Activated CD4-positive, alpha-beta T cell treated with anti-CD3 and anti-CD28 coated beads, Interleukin-2, amount 10 ng/mL, durations not matched to agents 7 days and 5 days (primary cell): ENCODE results near the gene CYP2U1. TPM values are rescaled to one million over a fixed set of nuclear protein-coding genes. Genes with fewer than 3 reads are reported as not detected.
"Not testable (repeated sequence)": the region's sequence is repeated elsewhere in the genome, so short reads cannot be mapped to it uniquely, and the experiment has no call there.

Source experiments
- CTCF ChIA-PET: fragments of 350-600 bp; sonication (Branson Sonifier 250); formaldehyde crosslinking; loops from one replicate; lab custom pipeline; 2021; ENCODE audit warnings: antibody characterized with exemption; lab: Charles Lee
- POLR2A ChIA-PET: fragments of 350-600 bp; sonication (Branson Sonifier 250); formaldehyde crosslinking; loops from one replicate; lab custom pipeline; 2021; ENCODE audit warnings: antibody characterized with exemption; lab: Charles Lee
- DNase-seq: peaks from one replicate; pipeline ENCODE4 v3.0.0-alpha.2; 2020
- H3K27ac Mint-ChIP-seq: one replicate; pipeline ENCODE4 v1.8.0; 2021; ENCODE audit warnings: mild to moderate bottlenecking, moderate library complexity, mixed read lengths
- H3K27me3 Mint-ChIP-seq: one replicate; pipeline ENCODE4 v1.8.0; 2021; ENCODE audit warnings: mixed read lengths
- H3K36me3 Mint-ChIP-seq: one replicate; pipeline ENCODE4 v1.8.0; 2021; ENCODE audit warnings: low read depth, mixed read lengths
- H3K4me1 Mint-ChIP-seq: one replicate; pipeline ENCODE4 v1.8.0; 2021; ENCODE audit warnings: mixed read lengths
- H3K4me3 Mint-ChIP-seq: one replicate; pipeline ENCODE4 v1.8.0; 2021; ENCODE audit warnings: mild to moderate bottlenecking, moderate library complexity, mixed read lengths
- H3K9me3 Mint-ChIP-seq: one replicate; pipeline ENCODE4 v1.8.0; 2021; ENCODE audit warnings: mixed read lengths
- total RNA-seq, 2 experiments: library from RNA; stranded (reverse); gene quantifications; one replicate each; pipeline ENCODE4 v1.2.3, GENCODE V29; 2021

The CYP2U1 gene
- total RNA-seq, 2 experiments from 2014 or later: 3.6 to 3.8 TPM

- POLR2A ChIA-PET: no interaction called here
- CTCF ChIA-PET: interaction anchor here (1.1 kb wide), 1 partner anchor 23 kb away, joined by 3 read pairs; no protein-coding TSS in a partner anchor
- no peaks in the 10 kb centered on the region for H3K27me3 Mint-ChIP-seq
- H3K36me3 Mint-ChIP-seq: peaks cover 11% of the 10 kb centered on the region
- H3K4me1 Mint-ChIP-seq: peaks cover 27% of the 10 kb centered on the region
- DNase-seq: peak; percentile 28
- H3K9me3 Mint-ChIP-seq: peaks cover 2% of the 10 kb centered on the region
- H3K27ac Mint-ChIP-seq: peak overlapping the region; percentile 79
- peak overlapping the region; percentile 76 for H3K4me3 Mint-ChIP-seq
These were observed 499 bp downstream of the CYP2U1 start for GRCh38 chr4:107931775-107932321.

- no peak overlapping the region for H3K4me3 Mint-ChIP-seq
- DNase-seq: no peak
- CTCF ChIA-PET: no interaction called here
- POLR2A ChIA-PET: no interaction called here
- H3K4me1 Mint-ChIP-seq: peaks cover 34% of the 10 kb centered on the region
- H3K27me3 Mint-ChIP-seq: no peaks in the 10 kb centered on the region
- H3K27ac Mint-ChIP-seq: no peak overlapping the region
- H3K36me3 Mint-ChIP-seq: peaks cover 16% of the 10 kb centered on the region
- peaks cover 2% of the 10 kb centered on the region for H3K9me3 Mint-ChIP-seq
These were observed 3.9 kb downstream of the CYP2U1 start for GRCh38 chr4:107935246-107935645.

GRCh38 chr4:107937040-107937439, 5.7 kb downstream of the CYP2U1 start:
- H3K9me3 Mint-ChIP-seq: peaks cover 2% of the 10 kb centered on the region
- ChIA-PET CTCF (no interaction called here), POLR2A (no interaction called here)
- peak overlapping the region; percentile 1 for H3K4me3 Mint-ChIP-seq
- peaks cover 27% of the 10 kb centered on the region for H3K4me1 Mint-ChIP-seq
- H3K27me3 Mint-ChIP-seq: no peaks in the 10 kb centered on the region
- no peak for DNase-seq
- peak overlapping the region; percentile 43 for H3K27ac Mint-ChIP-seq
- peaks cover 16% of the 10 kb centered on the region for H3K36me3 Mint-ChIP-seq

- peaks cover 2% of the 10 kb centered on the region for H3K9me3 Mint-ChIP-seq
- ChIA-PET POLR2A (no interaction called here), CTCF (no interaction called here)
- no peaks in the 10 kb centered on the region for H3K27me3 Mint-ChIP-seq
- no peak overlapping the region for H3K27ac Mint-ChIP-seq
- H3K4me3 Mint-ChIP-seq: no peak overlapping the region
- no peak for DNase-seq
- peaks cover 16% of the 10 kb centered on the region for H3K36me3 Mint-ChIP-seq
- peaks cover 17% of the 10 kb centered on the region for H3K4me1 Mint-ChIP-seq
These were observed 8.0 kb downstream of the CYP2U1 start for GRCh38 chr4:107939307-107939706.

GRCh38 chr4:107945809-107946208, 14.5 kb downstream of the CYP2U1 start:
- CTCF ChIA-PET: no interaction called here
- no peak for DNase-seq
- H3K4me1 Mint-ChIP-seq: no peaks in the 10 kb centered on the region
- H3K4me3 Mint-ChIP-seq: no peak overlapping the region
- H3K9me3 Mint-ChIP-seq: no peaks in the 10 kb centered on the region
- H3K27ac Mint-ChIP-seq: no peak overlapping the region
- POLR2A ChIA-PET: no interaction called here
- H3K27me3 Mint-ChIP-seq: no peaks in the 10 kb centered on the region
- peaks cover 13% of the 10 kb centered on the region for H3K36me3 Mint-ChIP-seq

- ChIA-PET POLR2A (no interaction called here), CTCF (no interaction called here)
- no peak for DNase-seq
- H3K4me3 Mint-ChIP-seq: no peak overlapping the region
- H3K27me3 Mint-ChIP-seq: no peaks in the 10 kb centered on the region
- H3K27ac Mint-ChIP-seq: no peak overlapping the region
- H3K4me1 Mint-ChIP-seq: no peaks in the 10 kb centered on the region
- H3K9me3 Mint-ChIP-seq: peaks cover 7% of the 10 kb centered on the region
- peaks cover 10% of the 10 kb centered on the region for H3K36me3 Mint-ChIP-seq
These were observed 19.6 kb downstream of the CYP2U1 start for GRCh38 chr4:107950746-107951540.

- Mint-ChIP-seq H3K36me3 (peaks cover 16% of the 10 kb centered on the region), H3K9me3 (peaks cover 13% of the 10 kb centered on the region), H3K4me1 (no peaks in the 10 kb centered on the region), H3K27me3 (no peaks in the 10 kb centered on the region), H3K4me3 (no peak overlapping the region), H3K27ac (no peak overlapping the region)
- DNase-seq: no peak
- CTCF ChIA-PET: no interaction called here
- POLR2A ChIA-PET: no interaction called here
These were observed 20.2 kb downstream of the CYP2U1 start for GRCh38 chr4:107951551-107951950.

GRCh38 chr4:107956011-107956410, 24.7 kb downstream of the CYP2U1 start:
- DNase-seq: no peak
- Mint-ChIP-seq H3K27ac (no peak overlapping the region), H3K36me3 (peaks cover 13% of the 10 kb centered on the region), H3K27me3 (peaks cover 2% of the 10 kb centered on the region), H3K9me3 (peaks cover 31% of the 10 kb centered on the region), H3K4me1 (no peaks in the 10 kb centered on the region), H3K4me3 (no peak overlapping the region)
- ChIA-PET POLR2A (no interaction called here), CTCF (no interaction called here)

- Mint-ChIP-seq H3K4me1 (no peaks in the 10 kb centered on the region), H3K27me3 (no peaks in the 10 kb centered on the region), H3K9me3 (peaks cover under 1% of the 10 kb centered on the region), H3K36me3 (no peaks in the 10 kb centered on the region), H3K4me3 (no peak overlapping the region), H3K27ac (no peak overlapping the region)
- no peak for DNase-seq
- CTCF ChIA-PET: no interaction called here
- POLR2A ChIA-PET: no interaction called here
These were observed 35.6 kb downstream of the CYP2U1 start for GRCh38 chr4:107966903-107967302.

- CTCF ChIA-PET, H3K4me3 Mint-ChIP-seq, H3K27me3 Mint-ChIP-seq, H3K27ac Mint-ChIP-seq, H3K9me3 Mint-ChIP-seq, POLR2A ChIA-PET, H3K36me3 Mint-ChIP-seq, H3K4me1 Mint-ChIP-seq, DNase-seq: not testable (repeated sequence)
These were observed 36.2 kb downstream of the CYP2U1 start for GRCh38 chr4:107967519-107967918.

GRCh38 chr4:107967921-107968320, 36.6 kb downstream of the CYP2U1 start:
- H3K4me3 Mint-ChIP-seq, POLR2A ChIA-PET, H3K27ac Mint-ChIP-seq, CTCF ChIA-PET, H3K36me3 Mint-ChIP-seq, H3K27me3 Mint-ChIP-seq, H3K9me3 Mint-ChIP-seq, DNase-seq, H3K4me1 Mint-ChIP-seq: not testable (repeated sequence)

- H3K27me3 Mint-ChIP-seq: no peaks in the 10 kb centered on the region
- ChIA-PET CTCF (interaction anchor here (1.1 kb wide), 1 partner anchor 20 kb away, joined by 4 read pairs; no protein-coding TSS in a partner anchor), POLR2A (no interaction called here)
- H3K27ac Mint-ChIP-seq: no peak overlapping the region
- H3K4me1 Mint-ChIP-seq: peaks cover 6% of the 10 kb centered on the region
- no peaks in the 10 kb centered on the region for H3K36me3 Mint-ChIP-seq
- H3K9me3 Mint-ChIP-seq: peaks cover 12% of the 10 kb centered on the region
- H3K4me3 Mint-ChIP-seq: no peak overlapping the region
- DNase-seq: no peak
These were observed 38.9 kb downstream of the CYP2U1 start for GRCh38 chr4:107970063-107970798.

- no peak for DNase-seq
- no peaks in the 10 kb centered on the region for H3K27me3 Mint-ChIP-seq
- peaks cover 16% of the 10 kb centered on the region for H3K9me3 Mint-ChIP-seq
- no peak overlapping the region for H3K27ac Mint-ChIP-seq
- no peak overlapping the region for H3K4me3 Mint-ChIP-seq
- ChIA-PET POLR2A (no interaction called here), CTCF (no interaction called here)
- no peaks in the 10 kb centered on the region for H3K36me3 Mint-ChIP-seq
- peaks cover 6% of the 10 kb centered on the region for H3K4me1 Mint-ChIP-seq
These were observed 41.3 kb downstream of the CYP2U1 start for GRCh38 chr4:107972605-107973004.
